ENCODE data around the gene PRSS23.

PRSS23 gene

DNA sequence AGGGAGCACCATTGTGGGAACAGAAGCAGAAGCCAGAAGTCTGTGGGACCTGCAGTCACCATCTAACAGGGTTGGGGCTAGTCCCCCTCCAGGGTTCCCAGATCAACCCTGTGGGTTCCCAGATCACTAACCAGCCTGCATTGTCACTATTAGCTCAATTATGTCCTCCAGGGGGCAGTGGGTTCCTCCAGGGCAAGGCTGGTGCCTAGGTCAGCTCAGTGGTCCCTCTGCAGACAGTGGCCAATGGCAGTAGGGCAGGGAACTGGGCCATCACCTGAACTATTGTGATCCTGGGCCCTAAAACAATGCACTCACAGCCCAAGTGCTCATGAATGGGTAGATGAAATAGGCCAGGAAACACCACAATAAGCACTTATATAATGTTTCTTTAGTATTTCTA is 18.8 kb upstream of the PRSS23 start:
- Histone ChIP-seq H3K9ac (ENCODE audit: low read length) (no peak overlapping the region), H3K79me2 (ENCODE audit: insufficient read depth, low read length) (no peaks in the 10 kb centered on the region), H3K36me3 (ENCODE audit: low read length) (no peaks in the 10 kb centered on the region), H3F3A (ENCODE audit: insufficient read depth) (no peaks in the 10 kb centered on the region), H3K9me2 (replicated peaks; ENCODE audit: insufficient read depth, low read length) (no peaks in the 10 kb centered on the region), H3K4me3 (ENCODE audit: insufficient read depth, low read length, poor library complexity, severe bottlenecking) (no peak overlapping the region), H3K27me3 (ENCODE audit: low read length) (no peaks in the 10 kb centered on the region), H2AFZ (ENCODE audit: low read depth, low read length, severe bottlenecking) (no peak overlapping the region), H3K4me2 (ENCODE audit: low read depth, low read length, poor library complexity, severe bottlenecking) (no peak overlapping the region), H3K9me3 (ENCODE audit: insufficient read depth, low read length) (no peaks in the 10 kb centered on the region), H3K27ac (ENCODE audit: low read depth, low read length) (no peak overlapping the region), H4K20me1 (ENCODE audit: low read depth, low read length) (no peaks in the 10 kb centered on the region)
- TF ChIP-seq EZH2phosphoT487 (conservative IDR thresholded peaks at IDR 0.05; ENCODE audit: low read length), result no peak

- no peak overlapping the region for H3K4me3 ChIP-seq (ENCODE audit: insufficient read depth, low read length, poor library complexity, severe bottlenecking)
- H3K4me2 ChIP-seq (ENCODE audit: low read depth, low read length, poor library complexity, severe bottlenecking), result no peak overlapping the region
- no peaks in the 10 kb centered on the region for H3K79me2 ChIP-seq (ENCODE audit: insufficient read depth, low read length)
- no peaks in the 10 kb centered on the region for H3K36me3 ChIP-seq (ENCODE audit: low read length)
- H3K9ac ChIP-seq (ENCODE audit: low read length), result no peak overlapping the region
- H3K27ac ChIP-seq (ENCODE audit: low read depth, low read length), result no peak overlapping the region
- no peaks in the 10 kb centered on the region for H3K9me3 ChIP-seq (ENCODE audit: insufficient read depth, low read length)
- H2AFZ ChIP-seq (ENCODE audit: low read depth, low read length, severe bottlenecking), result no peak overlapping the region
- H3K9me2 ChIP-seq (replicated peaks; ENCODE audit: insufficient read depth, low read length), result no peaks in the 10 kb centered on the region
- no peaks in the 10 kb centered on the region for H3K27me3 ChIP-seq (ENCODE audit: low read length)
- no peak for TF ChIP-seq CTCF (IDR thresholded peaks at IDR 0.05; ENCODE audit: insufficient read depth, low read length, poor library complexity, severe bottlenecking)
- TF ChIP-seq EZH2phosphoT487 (conservative IDR thresholded peaks at IDR 0.05; ENCODE audit: low read length), result no peak
- no peaks in the 10 kb centered on the region for H4K20me1 ChIP-seq (ENCODE audit: low read depth, low read length)
- no peaks in the 10 kb centered on the region for H3F3A ChIP-seq (ENCODE audit: insufficient read depth)
These were observed 17.6 kb upstream of the PRSS23 start for GRCh38 chr11:86782742-86783141.

- Histone ChIP-seq H3K27ac (ENCODE audit: low read depth, low read length) (no peak overlapping the region), H3K27me3 (ENCODE audit: low read length) (no peaks in the 10 kb centered on the region), H3K9ac (ENCODE audit: low read length) (no peak overlapping the region), H4K20me1 (ENCODE audit: low read depth, low read length) (no peaks in the 10 kb centered on the region), H3K4me3 (ENCODE audit: insufficient read depth, low read length, poor library complexity, severe bottlenecking) (no peak overlapping the region), H3K9me2 (replicated peaks; ENCODE audit: insufficient read depth, low read length) (no peaks in the 10 kb centered on the region), H3K4me2 (ENCODE audit: low read depth, low read length, poor library complexity, severe bottlenecking) (no peak overlapping the region), H3K79me2 (ENCODE audit: insufficient read depth, low read length) (no peaks in the 10 kb centered on the region), H3F3A (ENCODE audit: insufficient read depth) (no peaks in the 10 kb centered on the region), H3K36me3 (ENCODE audit: low read length) (no peaks in the 10 kb centered on the region), H3K9me3 (ENCODE audit: insufficient read depth, low read length) (no peaks in the 10 kb centered on the region), H2AFZ (ENCODE audit: low read depth, low read length, severe bottlenecking) (no peak overlapping the region)
- no peak for TF ChIP-seq EZH2phosphoT487 (conservative IDR thresholded peaks at IDR 0.05; ENCODE audit: low read length)
- TF ChIP-seq CTCF (IDR thresholded peaks at IDR 0.05; ENCODE audit: insufficient read depth, low read length, poor library complexity, severe bottlenecking), result no peak
These were observed 16.7 kb upstream of the PRSS23 start for GRCh38 chr11:86783661-86784060.

- Histone ChIP-seq H2AFZ (ENCODE audit: low read depth, low read length, severe bottlenecking) (no peak overlapping the region), H3K9ac (ENCODE audit: low read length) (no peak overlapping the region), H3K4me2 (ENCODE audit: low read depth, low read length, poor library complexity, severe bottlenecking) (no peak overlapping the region), H4K20me1 (ENCODE audit: low read depth, low read length) (no peaks in the 10 kb centered on the region), H3K27me3 (ENCODE audit: low read length) (no peaks in the 10 kb centered on the region), H3K79me2 (ENCODE audit: insufficient read depth, low read length) (no peaks in the 10 kb centered on the region), H3K27ac (ENCODE audit: low read depth, low read length) (no peak overlapping the region), H3K9me3 (ENCODE audit: insufficient read depth, low read length) (no peaks in the 10 kb centered on the region), H3K36me3 (ENCODE audit: low read length) (no peaks in the 10 kb centered on the region), H3K9me2 (replicated peaks; ENCODE audit: insufficient read depth, low read length) (no peaks in the 10 kb centered on the region), H3F3A (ENCODE audit: insufficient read depth) (no peaks in the 10 kb centered on the region), H3K4me3 (ENCODE audit: insufficient read depth, low read length, poor library complexity, severe bottlenecking) (no peak overlapping the region)
- TF ChIP-seq CTCF (IDR thresholded peaks at IDR 0.05; ENCODE audit: insufficient read depth, low read length, poor library complexity, severe bottlenecking), result no peak
- no peak for TF ChIP-seq EZH2phosphoT487 (conservative IDR thresholded peaks at IDR 0.05; ENCODE audit: low read length)
These were observed 16.1 kb upstream of the PRSS23 start for GRCh38 chr11:86784241-86784681.

All from SU-DHL-6 (cell line).